ENCODE results near the gene DNAJC3.

GRCh38 chr13:95643571-95643935 is 33.4 kb upstream of the DNAJC3 start:
- TF ChIP-seq POLR2A (IDR thresholded peaks at IDR 0.05) (no peak), CTCF (IDR thresholded peaks at IDR 0.05) (no peak), POLR2AphosphoS5 (IDR thresholded peaks at IDR 0.05) (no peak), EP300 (IDR thresholded peaks at IDR 0.05) (no peak)
